DLD1 (cell line): ENCODE measurements around the gene TSR3.
"Not testable (repeated sequence)": the region's sequence is repeated elsewhere in the genome, so short reads cannot be mapped to it uniquely, and the experiment has no call there.

Experiments
- in situ Hi-C: cut with HindIII; loops from 2 replicates; pipeline ENCODE4 v1.10.0; 2017; ENCODE audit warnings: low sequenced_read_pairs

Gene TSR3

DNA sequence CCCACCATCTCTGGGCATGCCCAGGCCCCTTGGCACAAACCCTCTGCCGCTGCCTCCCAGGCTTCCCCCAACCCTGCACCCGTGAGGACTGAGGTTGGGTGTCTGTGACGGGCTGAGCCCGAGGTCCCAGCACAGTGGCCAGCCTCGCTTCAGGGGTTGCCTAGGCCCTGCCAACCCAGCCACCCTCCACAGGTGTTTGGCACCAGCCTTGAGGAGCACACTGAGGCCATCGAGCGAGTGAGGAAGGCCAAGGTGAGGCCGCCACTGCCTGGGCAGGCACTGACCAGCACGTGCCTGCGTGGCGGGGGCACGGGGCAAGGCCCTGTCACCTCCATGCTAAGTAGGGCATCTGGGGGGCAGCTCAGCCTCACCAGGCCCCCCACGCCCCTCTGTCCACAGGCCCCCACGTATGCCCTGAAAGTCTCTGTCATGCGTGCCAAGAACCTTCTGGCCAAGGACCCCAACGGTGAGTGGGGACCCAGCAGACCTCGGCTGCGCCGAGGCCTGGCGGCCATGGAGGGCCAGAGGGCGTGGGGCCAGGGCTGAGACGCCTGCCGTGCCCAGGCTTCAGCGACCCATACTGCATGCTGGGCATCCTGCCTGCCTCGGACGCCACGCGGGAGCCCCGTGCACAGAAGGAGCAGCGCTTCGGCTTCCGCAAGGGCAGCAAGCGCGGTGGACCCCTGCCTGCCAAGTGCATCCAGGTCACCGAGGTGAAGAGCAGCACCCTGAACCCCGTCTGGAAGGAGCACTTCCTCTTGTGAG lies 10.8 kb downstream of the TSR3 start:
- in situ Hi-C loops = no loop called here

GRCh38 chr16:1338855-1339675 lies 12.6 kb downstream of the TSR3 start:
- in situ Hi-C loops = no loop called here

- in situ Hi-C loops = no loop called here
Measured at GRCh38 chr16:1338119-1338730, 13.5 kb downstream of the TSR3 start.

- in situ Hi-C loops = no loop called here
Measured at GRCh38 chr16:1337486-1337885, 14.2 kb downstream of the TSR3 start.

DNA sequence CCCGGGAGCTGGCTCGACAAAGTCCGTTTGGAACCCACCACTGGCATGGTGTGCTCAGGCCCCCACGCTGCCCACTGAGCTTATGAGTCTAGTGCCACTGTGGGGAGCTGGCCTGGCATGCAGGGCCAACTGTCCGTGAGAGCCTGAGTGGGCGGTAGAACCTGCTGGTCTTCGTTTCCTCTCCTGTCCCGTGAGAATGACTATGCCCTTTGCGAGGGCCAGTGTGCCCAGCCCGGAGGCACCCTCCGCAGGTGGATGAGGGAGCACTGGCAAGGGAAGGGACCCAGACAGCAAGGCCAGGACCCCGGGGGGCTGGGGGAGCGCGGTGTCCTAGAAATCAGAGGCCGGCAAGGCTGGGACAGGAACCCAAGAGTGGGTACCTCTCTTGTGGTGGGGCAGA lies 15.1 kb downstream of the TSR3 start:
- in situ Hi-C loops = no loop called here

GRCh38 chr16:1335996-1336395 lies 15.7 kb downstream of the TSR3 start:
- in situ Hi-C loops = no loop called here

GRCh38 chr16:1335211-1335971 lies 16.3 kb downstream of the TSR3 start:
- in situ Hi-C loops = no loop called here

DNA sequence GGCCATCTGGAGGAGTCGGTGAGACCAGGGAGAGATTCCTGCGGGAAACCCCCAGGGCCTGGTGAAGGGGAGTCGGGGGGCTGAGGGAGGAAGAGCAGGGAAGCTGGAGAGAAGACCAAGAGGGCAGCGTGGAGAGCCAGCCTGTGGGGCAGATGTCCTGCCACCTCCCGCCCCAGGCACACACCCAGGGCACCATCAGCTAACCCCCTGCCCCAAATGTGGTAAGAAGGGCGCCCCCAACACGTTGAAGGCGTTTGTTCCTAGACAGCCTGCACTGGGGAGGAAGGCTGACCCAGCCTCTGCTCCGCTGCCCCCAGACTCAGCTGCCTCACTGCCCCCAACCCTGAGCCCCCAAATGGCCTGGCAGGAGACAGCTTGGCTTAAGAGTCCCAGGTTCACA lies 16.9 kb downstream of the TSR3 start:
- in situ Hi-C loops = no loop called here

GRCh38 chr16:1333854-1334700 lies 17.6 kb downstream of the TSR3 start:
- in situ Hi-C loops = no loop called here

- in situ Hi-C loops = no loop called here
Measured at GRCh38 chr16:1333149-1333812, 18.4 kb downstream of the TSR3 start, which contains the start of gene BAIAP3. TSS of gene BAIAP3 (plus strand) at chr16:1333645. CDS start at chr16:1338550, 4,905 bp downstream.

- in situ Hi-C loops = no loop called here
Measured at GRCh38 chr16:1332618-1333148, 19.0 kb downstream of the TSR3 start.

- in situ Hi-C loops = no loop called here
Measured at GRCh38 chr16:1331712-1332617, 19.7 kb downstream of the TSR3 start.

GRCh38 chr16:1330931-1331711 lies 20.6 kb downstream of the TSR3 start:
- in situ Hi-C loops = no loop called here

GRCh38 chr16:1330260-1330914 lies 21.3 kb downstream of the TSR3 start:
- in situ Hi-C loops = no loop called here

DNA sequence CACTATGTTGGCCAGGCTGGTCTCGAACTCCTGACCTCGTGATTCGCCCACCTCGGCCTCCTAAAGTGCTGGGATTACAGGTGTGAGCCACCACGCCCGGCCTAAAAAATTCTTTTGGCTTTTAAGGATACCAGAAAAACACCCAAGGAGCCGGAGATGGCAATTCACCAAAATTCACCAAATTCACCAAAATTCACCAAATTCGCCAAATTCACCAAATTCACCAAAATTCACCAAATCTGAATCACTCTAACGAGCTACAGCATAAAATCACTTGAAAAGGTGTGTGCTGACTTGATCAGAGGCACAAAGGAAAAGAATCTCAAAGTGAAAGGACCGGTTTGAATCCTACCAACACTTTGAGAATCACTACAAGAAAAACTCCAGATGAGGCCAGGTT lies 22.7 kb downstream of the TSR3 start:
- in situ Hi-C loops = not testable (repeated sequence)

GRCh38 chr16:1328136-1328535 lies 23.5 kb downstream of the TSR3 start:
- in situ Hi-C loops = not testable (repeated sequence)

DNA sequence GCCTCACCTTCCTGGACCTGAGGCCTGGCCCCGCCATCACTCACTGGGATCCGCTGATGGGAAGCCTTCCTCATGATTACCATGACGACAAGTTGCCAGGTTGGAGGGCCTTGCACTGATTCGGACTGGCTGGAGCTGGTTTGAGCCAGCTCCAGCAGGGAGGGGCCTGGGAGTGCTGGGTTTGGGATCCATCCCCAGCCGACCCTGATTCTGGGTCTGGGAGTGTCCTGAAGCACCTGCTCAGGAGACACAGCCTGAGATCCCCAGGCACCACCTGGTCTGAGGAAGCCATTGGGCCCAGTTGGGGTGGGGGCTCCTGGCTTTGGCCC lies 24.1 kb downstream of the TSR3 start:
- in situ Hi-C loops = no loop called here
